Adrenal gland (tissue), 12 donors: ENCODE data around the gene ADNP2. TPM values are rescaled to one million over a fixed set of nuclear protein-coding genes. Genes with fewer than 3 reads are reported as not detected.

Source experiments
- DNase-seq, 7 donors: peaks; one replicate each; pipeline ENCODE4 v3.0.0-alpha.2; 2019 to 2020
- H3K27ac ChIP-seq, 5 donors: fragments of 200-600 bp; sonication (generic) in 4 of 5; 1 replicate in 3 of 5; 2 replicates in 2 of 5; pipeline versions ENCODE4 v1.5.1 to v1.8.0; 2016 to 2020; ENCODE audit warnings: mild to moderate bottlenecking in 1 of 5
- H3K27me3 ChIP-seq: fragments of 200-600 bp; 2 replicates; pipeline ENCODE4 v1.8.0; 2021
- H3K36me3 ChIP-seq, 2 donors: fragments of 200-600 bp; replicated peaks in 1 of 2; 1 replicate in 1 of 2; 2 replicates in 1 of 2; pipeline versions ENCODE4 v1.5.1 to v1.8.0; 2018 to 2022
- H3K4me1 ChIP-seq, 2 donors: fragments of 200-600 bp; replicated peaks in 1 of 2; 1 replicate in 1 of 2; 2 replicates in 1 of 2; pipeline versions ENCODE4 v1.5.1 to v1.8.0; 2018 to 2021
- H3K4me3 ChIP-seq, 4 donors: fragments of 200-600 bp; sonication (generic) in 3 of 4; one replicate each; pipeline ENCODE4 v1.5.1; 2016 to 2018
- H3K9me3 ChIP-seq, 3 donors: fragments of 200-600 bp; sonication (generic) in 1 of 3; replicated peaks in 1 of 3; 1 replicate in 2 of 3; 2 replicates in 1 of 3; pipeline versions ENCODE4 v1.5.1 to v1.8.0; 2016 to 2021
- POLR2A ChIP-seq, 2 donors: fragments of 450-650 bp; IDR thresholded peaks; one replicate each; pipeline ENCODE4 v1.6.1; 2017; ENCODE audit warnings: antibody characterized with exemption in 2 of 2, mild to moderate bottlenecking in 2 of 2, moderate library complexity in 1 of 2
- WGBS, 4 donors: extraction: QIAGEN DNeasy Blood & Tissue Kit in 2 of 4; methylation state at CpG; one replicate each; pipeline versions ENCODE4 v1.1.5 to v1.1.7; 2013 to 2017; 5-methylcytosine and 5-hydroxymethylcytosine counted together
- intact Hi-C, 2 donors: fragments of 100-400 bp; cut with DNase I; formaldehyde crosslinking; loops; one replicate each; pipeline versions ENCODE4 v1.14.1 to v1.15.0; 2022 to 2023
- polyA plus RNA-seq, 3 donors: library from polyadenylated mRNA; stranded (reverse); fragments of 200-250 nt in 2 of 3; fragments of 350-450 nt in 1 of 3; fragmentation: Illumina TruSeq in 1 of 3; extraction: RNeasy Lipid Tissue Mini Kit (QIAGEN cat#74804) in 1 of 3; gene quantifications; one replicate each; pipeline ENCODE4 v1.2.3, GENCODE V29; 2013 to 2014
- total RNA-seq, 9 donors: library from RNA; depleted of rRNA in 4 of 9; stranded (reverse); fragments of >200 nt in 4 of 9; fragments of 120-200 nt in 1 of 9; fragmentation: NEBNext Ultra II Directional in 1 of 9; extraction: Animal tissue kit (Norgen Biotek cat#: 25700) in 1 of 9; gene quantifications; one replicate each; pipeline versions ENCODE4 v1.1.0 to v1.2.4, GENCODE V29; 2013 to 2023
- TF ChIP-seq, protein P1 (sequence below), 6 experiments: fragments of 450-650 bp in 4 of 6; fragments of 200-600 bp in 2 of 6; sonication (generic) in 1 of 6; IDR thresholded peaks; 1 replicate in 5 of 6; 2 replicates in 1 of 6; pipeline versions ENCODE4 v1.5.1 to v1.8.0; 2016 to 2021; ENCODE audit warnings: antibody characterized with exemption in 6 of 6, mild to moderate bottlenecking in 2 of 6, moderate library complexity in 1 of 6
- donor health status: healthy with polysubstance abuse.
- donor health status: Bipolar disorder and iron deficiency.
- donor health status: DM: yes; HTN: yes; CAD: no.
- donor health status: DM: no; HTN: no; CAD: no.
- donor health status: DM: no; HTN: no; CAD: no.
- donor health status: DM: yes; HTN: yes; CAD: no.

ADNP2 gene
- total and polyA plus RNA-seq, 12 donors: 4.7 to 18.3 (median 10.7) TPM

DNA sequence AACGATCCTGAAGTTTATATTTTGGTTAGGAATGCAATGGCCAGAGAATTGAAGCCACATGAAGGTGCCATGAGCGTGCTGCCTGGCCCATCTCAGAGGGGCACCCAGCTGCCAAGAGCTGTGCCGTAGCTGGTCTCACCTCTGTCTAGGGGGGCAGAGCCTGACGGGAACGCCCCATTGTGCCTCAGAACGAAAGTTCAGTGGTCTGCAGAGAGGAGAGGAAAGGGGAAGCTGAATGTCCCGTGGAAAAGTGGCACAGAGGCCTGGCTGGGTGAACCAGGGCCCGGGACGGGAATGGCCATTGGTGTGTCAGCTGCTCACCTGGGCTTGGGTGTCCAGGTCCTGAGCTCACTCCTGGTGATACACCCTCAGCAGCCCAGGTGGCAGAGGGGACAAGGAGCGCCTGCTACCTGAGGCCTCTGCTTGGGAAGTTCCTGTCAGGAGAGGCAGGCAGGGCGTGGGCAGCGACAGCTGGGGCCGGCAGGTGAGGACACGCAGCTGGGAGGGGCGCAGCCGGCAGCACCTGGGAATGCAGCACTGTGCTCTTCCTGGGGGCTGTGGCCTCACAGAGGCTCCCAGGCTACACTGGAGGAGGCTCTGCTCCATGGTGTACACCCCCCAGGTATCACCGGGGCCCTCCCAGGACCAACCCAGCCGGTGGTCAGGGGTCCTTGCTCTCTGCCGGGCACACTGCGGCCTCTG is 70.9 kb downstream of the ADNP2 start:
- no peaks in the 10 kb centered on the region for H3K4me1 ChIP-seq
- H3K4me3 ChIP-seq: no peak overlapping the region
- WGBS, 4 donors: 69 to 91% (median 87%) methylated on average over 10 to 20 of the region's 20 CpGs
- no peak overlapping the region for H3K27ac ChIP-seq
- H3K36me3 ChIP-seq: no peaks in the 10 kb centered on the region
- intact Hi-C loops: no loop called here
- TF ChIP-seq, protein P1, sequence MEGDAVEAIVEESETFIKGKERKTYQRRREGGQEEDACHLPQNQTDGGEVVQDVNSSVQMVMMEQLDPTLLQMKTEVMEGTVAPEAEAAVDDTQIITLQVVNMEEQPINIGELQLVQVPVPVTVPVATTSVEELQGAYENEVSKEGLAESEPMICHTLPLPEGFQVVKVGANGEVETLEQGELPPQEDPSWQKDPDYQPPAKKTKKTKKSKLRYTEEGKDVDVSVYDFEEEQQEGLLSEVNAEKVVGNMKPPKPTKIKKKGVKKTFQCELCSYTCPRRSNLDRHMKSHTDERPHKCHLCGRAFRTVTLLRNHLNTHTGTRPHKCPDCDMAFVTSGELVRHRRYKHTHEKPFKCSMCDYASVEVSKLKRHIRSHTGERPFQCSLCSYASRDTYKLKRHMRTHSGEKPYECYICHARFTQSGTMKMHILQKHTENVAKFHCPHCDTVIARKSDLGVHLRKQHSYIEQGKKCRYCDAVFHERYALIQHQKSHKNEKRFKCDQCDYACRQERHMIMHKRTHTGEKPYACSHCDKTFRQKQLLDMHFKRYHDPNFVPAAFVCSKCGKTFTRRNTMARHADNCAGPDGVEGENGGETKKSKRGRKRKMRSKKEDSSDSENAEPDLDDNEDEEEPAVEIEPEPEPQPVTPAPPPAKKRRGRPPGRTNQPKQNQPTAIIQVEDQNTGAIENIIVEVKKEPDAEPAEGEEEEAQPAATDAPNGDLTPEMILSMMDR (IDR thresholded peaks at IDR 0.05): no peak
- no peak for TF ChIP-seq POLR2A (IDR thresholded peaks at IDR 0.05)
- no peak for DNase-seq
- no peaks in the 10 kb centered on the region for H3K27me3 ChIP-seq
- H3K9me3 ChIP-seq: no peaks in the 10 kb centered on the region

GRCh38 chr18:80180778-80181564 is 71.9 kb downstream of the ADNP2 start:
- Histone ChIP-seq H3K27ac (no peak overlapping the region), H3K27me3 (no peaks in the 10 kb centered on the region), H3K9me3 (no peaks in the 10 kb centered on the region), H3K4me3 (no peak overlapping the region), H3K4me1 (no peaks in the 10 kb centered on the region), H3K36me3 (no peaks in the 10 kb centered on the region)
- WGBS, 4 donors: 93 to 96% (median 95%) methylated on average over 15 to 33 of the region's 33 CpGs
- DNase-seq: no peak
- TF ChIP-seq, protein P1 (IDR thresholded peaks at IDR 0.05): no peak
- no peak for TF ChIP-seq POLR2A (IDR thresholded peaks at IDR 0.05)
- intact Hi-C loops: no loop called here

DNA sequence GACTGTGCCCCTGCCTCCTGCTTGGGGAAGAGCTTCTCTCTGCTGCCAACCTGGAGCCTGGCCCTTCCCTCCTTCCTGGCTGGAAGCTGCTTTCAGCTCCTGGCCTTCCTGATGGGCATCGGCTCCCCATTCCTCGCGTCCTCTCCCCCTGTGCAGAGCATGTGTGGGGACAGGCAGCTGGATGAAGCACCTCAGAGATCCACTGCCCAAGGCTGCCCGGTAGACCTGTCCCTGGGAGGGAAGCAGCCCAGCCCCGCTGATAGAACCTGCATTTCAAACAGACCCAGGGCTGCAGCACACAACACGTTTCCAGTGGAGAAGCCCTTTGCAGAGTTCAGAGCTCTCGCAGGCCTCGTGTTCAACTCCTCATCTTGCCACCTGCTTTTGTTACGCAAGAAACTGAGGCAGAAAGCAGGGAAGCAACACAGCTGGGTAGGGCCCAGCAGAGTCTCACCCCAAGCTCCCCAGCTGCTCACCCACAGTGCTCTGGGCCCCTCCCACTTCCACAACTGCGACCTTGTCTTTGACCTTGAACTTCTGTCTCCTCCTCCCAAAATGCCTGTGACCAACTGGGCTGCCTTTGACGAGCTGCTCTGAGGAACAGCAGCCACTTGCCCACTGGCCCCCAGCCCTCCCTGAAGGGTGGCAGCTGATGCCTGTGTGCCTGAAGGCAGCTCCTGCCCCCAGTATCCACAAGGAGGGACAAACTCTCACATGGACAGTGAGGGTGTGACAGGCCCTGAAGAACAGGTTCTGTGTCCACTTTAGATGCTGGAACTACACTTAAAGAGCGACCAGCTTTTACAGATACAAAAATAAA is 72.8 kb downstream of the ADNP2 start:
- H3K4me1 ChIP-seq: no peaks in the 10 kb centered on the region
- peak overlapping the region in 1 of 5 donors; percentile 10 for H3K27ac ChIP-seq
- TF ChIP-seq, protein P1 (IDR thresholded peaks at IDR 0.05): no peak
- no peak for TF ChIP-seq POLR2A (IDR thresholded peaks at IDR 0.05)
- no peaks in the 10 kb centered on the region for H3K36me3 ChIP-seq
- DNase-seq: no peak
- WGBS, 4 donors: 64 to 75% (median 68%) methylated on average over 11 to 12 of the region's 12 CpGs
- no peak overlapping the region for H3K4me3 ChIP-seq
- intact Hi-C loops: no loop called here
- H3K27me3 ChIP-seq: no peaks in the 10 kb centered on the region
- H3K9me3 ChIP-seq: no peaks in the 10 kb centered on the region

DNA sequence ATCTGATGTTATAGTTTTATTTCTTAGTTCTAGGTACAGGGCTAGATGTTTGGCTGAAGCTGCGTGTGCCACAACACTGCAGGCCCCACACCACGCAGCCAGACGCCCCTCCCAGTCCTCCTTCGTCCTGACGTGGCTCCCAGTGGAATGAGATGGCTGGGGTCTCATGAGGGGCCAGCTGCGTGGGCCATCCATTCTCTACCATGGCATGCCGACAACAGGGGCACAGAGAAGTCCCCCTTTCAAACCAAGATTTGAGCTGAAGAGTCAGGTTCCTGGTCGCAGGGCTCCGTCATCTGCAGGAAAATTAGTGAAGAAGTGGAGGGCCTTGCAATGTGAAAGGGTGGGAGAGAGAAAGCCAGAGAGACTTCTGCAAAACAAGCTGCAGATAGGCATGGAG is 73.8 kb downstream of the ADNP2 start:
- H3K36me3 ChIP-seq: no peaks in the 10 kb centered on the region
- H3K4me3 ChIP-seq: no peak overlapping the region
- 74 to 85% (median 83%) methylated on average over 9 of the region's 9 CpGs for WGBS, 4 donors
- intact Hi-C loops: no loop called here
- TF ChIP-seq, protein P1 (IDR thresholded peaks at IDR 0.05): no peak
- TF ChIP-seq POLR2A (IDR thresholded peaks at IDR 0.05): no peak
- H3K27ac ChIP-seq: no peak overlapping the region
- no peaks in the 10 kb centered on the region for H3K9me3 ChIP-seq
- H3K4me1 ChIP-seq: no peaks in the 10 kb centered on the region
- no peaks in the 10 kb centered on the region for H3K27me3 ChIP-seq
- no peak for DNase-seq
